ENCODE measurements around the gene MS4A12. TPM values are rescaled to one million over a fixed set of nuclear protein-coding genes. Genes with fewer than 3 reads are reported as not detected.

MS4A12 gene
- total and polyA plus RNA-seq, 2 of the 8 experiments (the other 6 are each of a cell fraction or from before 2014, with no cell fraction given) = 0.14 to 0.39 TPM

- no peak for TF ChIP-seq CHD7 (IDR thresholded peaks at IDR 0.05; ENCODE audit: insufficient replicate concordance, low read length)
- TF ChIP-seq BRCA1 (IDR thresholded peaks at IDR 0.05; ENCODE audit: low read depth, low read length) = no peak
- no peak for TF ChIP-seq KDM5A (IDR thresholded peaks at IDR 0.05; ENCODE audit: low read length)
- TF ChIP-seq POU5F1 (IDR thresholded peaks at IDR 0.05; ENCODE audit: low read depth, low read length) = no peak
Measured at GRCh38 chr11:60544077-60544476, 51.5 kb downstream of the MS4A12 start (continued).
